Measurements from ENCODE around the gene DYRK1A. TPM values are rescaled to one million over a fixed set of nuclear protein-coding genes. Genes with fewer than 3 reads are reported as not detected.

DYRK1A gene
- total RNA-seq, 1 donor from 2014 or later = 68.1 TPM

GRCh38 chr21:37368541-37369279, 2.1 kb downstream of the DYRK1A start:
- Mint-ChIP-seq H3K27ac (peak overlapping the region; percentile 83), H3K4me1 (ENCODE audit: low read depth) (peaks cover 64% of the 10 kb centered on the region), H3K27me3 (ENCODE audit: insufficient read depth) (peaks cover 2% of the 10 kb centered on the region), H3K4me3 (peak overlapping the region; percentile 91), H3K36me3 (ENCODE audit: low read depth) (peaks cover 8% of the 10 kb centered on the region), H3K9me3 (no peaks in the 10 kb centered on the region)
- intact Hi-C loops (cut with micrococcal nuclease) = loop anchor here (5.0 kb wide), 3 partner anchors 381 to 1211 kb away; partner anchors contain the start of gene DOP1B
- DNase-seq (ENCODE audit: low spot score) = no peak

- H3K27me3 Mint-ChIP-seq (ENCODE audit: insufficient read depth) = peaks cover 2% of the 10 kb centered on the region
- no peaks in the 10 kb centered on the region for H3K9me3 Mint-ChIP-seq
- H3K4me1 Mint-ChIP-seq (ENCODE audit: low read depth) = peaks cover 69% of the 10 kb centered on the region
- H3K27ac Mint-ChIP-seq = peak overlapping the region; percentile 83
- DNase-seq (ENCODE audit: low spot score) = no peak
- peak overlapping the region; percentile 91 for H3K4me3 Mint-ChIP-seq
- peaks cover 8% of the 10 kb centered on the region for H3K36me3 Mint-ChIP-seq (ENCODE audit: low read depth)
- intact Hi-C loops (cut with micrococcal nuclease) = loop anchor here (5.0 kb wide), 3 partner anchors 382 to 1212 kb away; partner anchors contain the start of gene DOP1B
Observed at GRCh38 chr21:37369307-37369854, 2.8 kb downstream of the DYRK1A start.

- Mint-ChIP-seq H3K36me3 (ENCODE audit: low read depth) (peaks cover 8% of the 10 kb centered on the region), H3K4me3 (peak overlapping the region; percentile 91), H3K27me3 (ENCODE audit: insufficient read depth) (peaks cover 2% of the 10 kb centered on the region), H3K9me3 (no peaks in the 10 kb centered on the region), H3K4me1 (ENCODE audit: low read depth) (peaks cover 70% of the 10 kb centered on the region), H3K27ac (peak overlapping the region; percentile 74)
- DNase-seq (ENCODE audit: low spot score) = no peak
- intact Hi-C loops (cut with micrococcal nuclease) = loop anchor here (1.0 kb wide), 4 partner anchors 9 to 193 kb away; no protein-coding TSS in a partner anchor
Observed at GRCh38 chr21:37370152-37371040, 3.8 kb downstream of the DYRK1A start.

GRCh38 chr21:37371041-37371397, 4.4 kb downstream of the DYRK1A start:
- no peaks in the 10 kb centered on the region for H3K9me3 Mint-ChIP-seq
- peak overlapping the region; percentile 91 for H3K4me3 Mint-ChIP-seq
- H3K27me3 Mint-ChIP-seq (ENCODE audit: insufficient read depth) = peaks cover 2% of the 10 kb centered on the region
- intact Hi-C loops (cut with micrococcal nuclease) = no loop called here
- H3K4me1 Mint-ChIP-seq (ENCODE audit: low read depth) = peaks cover 73% of the 10 kb centered on the region
- no peak for DNase-seq (ENCODE audit: low spot score)
- peaks cover 8% of the 10 kb centered on the region for H3K36me3 Mint-ChIP-seq (ENCODE audit: low read depth)
- peak overlapping the region; percentile 74 for H3K27ac Mint-ChIP-seq

GRCh38 chr21:37372127-37372731, 5.7 kb downstream of the DYRK1A start:
- no peak overlapping the region for H3K27ac Mint-ChIP-seq
- peaks cover 75% of the 10 kb centered on the region for H3K4me1 Mint-ChIP-seq (ENCODE audit: low read depth)
- H3K36me3 Mint-ChIP-seq (ENCODE audit: low read depth) = peaks cover 8% of the 10 kb centered on the region
- DNase-seq (ENCODE audit: low spot score) = no peak
- no peaks in the 10 kb centered on the region for H3K27me3 Mint-ChIP-seq (ENCODE audit: insufficient read depth)
- intact Hi-C loops (cut with micrococcal nuclease) = no loop called here
- H3K9me3 Mint-ChIP-seq = no peaks in the 10 kb centered on the region
- H3K4me3 Mint-ChIP-seq = no peak overlapping the region

- H3K4me3 Mint-ChIP-seq = no peak overlapping the region
- H3K27ac Mint-ChIP-seq = peak overlapping the region; percentile 25
- no peak for DNase-seq (ENCODE audit: low spot score)
Observed at GRCh38 chr21:37372951-37373350, 6.4 kb downstream of the DYRK1A start.

GRCh38 chr21:37373539-37373938, 7.0 kb downstream of the DYRK1A start:
- intact Hi-C loops (cut with micrococcal nuclease) = no loop called here
- H3K27me3 Mint-ChIP-seq (ENCODE audit: insufficient read depth) = no peaks in the 10 kb centered on the region
- DNase-seq (ENCODE audit: low spot score) = no peak
- H3K27ac Mint-ChIP-seq = peak overlapping the region; percentile 6
- H3K4me3 Mint-ChIP-seq = no peak overlapping the region
- H3K36me3 Mint-ChIP-seq (ENCODE audit: low read depth) = peaks cover 8% of the 10 kb centered on the region
- peaks cover 82% of the 10 kb centered on the region for H3K4me1 Mint-ChIP-seq (ENCODE audit: low read depth)
- H3K9me3 Mint-ChIP-seq = no peaks in the 10 kb centered on the region

More at GRCh38 chr21:37372951-37373350, 6.4 kb downstream of the DYRK1A start:
- Mint-ChIP-seq H3K4me1 (ENCODE audit: low read depth) (peaks cover 82% of the 10 kb centered on the region), H3K9me3 (no peaks in the 10 kb centered on the region), H3K36me3 (ENCODE audit: low read depth) (peaks cover 8% of the 10 kb centered on the region), H3K27me3 (ENCODE audit: insufficient read depth) (no peaks in the 10 kb centered on the region)
- intact Hi-C loops (cut with micrococcal nuclease) = no loop called here

- intact Hi-C loops (cut with micrococcal nuclease) = no loop called here
- peaks cover 82% of the 10 kb centered on the region for H3K4me1 Mint-ChIP-seq (ENCODE audit: low read depth)
- no peak for DNase-seq (ENCODE audit: low spot score)
- no peaks in the 10 kb centered on the region for H3K27me3 Mint-ChIP-seq (ENCODE audit: insufficient read depth)
- peaks cover 8% of the 10 kb centered on the region for H3K36me3 Mint-ChIP-seq (ENCODE audit: low read depth)
- peak overlapping the region; percentile 30 for H3K27ac Mint-ChIP-seq
- H3K9me3 Mint-ChIP-seq = no peaks in the 10 kb centered on the region
- H3K4me3 Mint-ChIP-seq = no peak overlapping the region
Observed at GRCh38 chr21:37374027-37374426, 7.5 kb downstream of the DYRK1A start.

GRCh38 chr21:37375866-37376574, 9.4 kb downstream of the DYRK1A start:
- Mint-ChIP-seq H3K36me3 (ENCODE audit: low read depth) (peaks cover 9% of the 10 kb centered on the region), H3K27ac (no peak overlapping the region)
- intact Hi-C loops (cut with micrococcal nuclease) = no loop called here

GRCh38 chr21:37378700-37379139, 12.1 kb downstream of the DYRK1A start:
- peaks cover 9% of the 10 kb centered on the region for H3K36me3 Mint-ChIP-seq (ENCODE audit: low read depth)
- no peak overlapping the region for H3K27ac Mint-ChIP-seq
- H3K9me3 Mint-ChIP-seq = no peaks in the 10 kb centered on the region
- H3K4me1 Mint-ChIP-seq (ENCODE audit: low read depth) = peaks cover 72% of the 10 kb centered on the region
- no peak for DNase-seq (ENCODE audit: low spot score)
- intact Hi-C loops (cut with micrococcal nuclease) = loop anchor here (1.0 kb wide), 1 partner anchor 8 kb away; no protein-coding TSS in a partner anchor
- no peaks in the 10 kb centered on the region for H3K27me3 Mint-ChIP-seq (ENCODE audit: insufficient read depth)
- H3K4me3 Mint-ChIP-seq = peak overlapping the region; percentile 2

More at GRCh38 chr21:37375866-37376574, 9.4 kb downstream of the DYRK1A start:
- no peak for DNase-seq (ENCODE audit: low spot score)
- no peaks in the 10 kb centered on the region for H3K27me3 Mint-ChIP-seq (ENCODE audit: insufficient read depth)
- H3K4me1 Mint-ChIP-seq (ENCODE audit: low read depth) = peaks cover 81% of the 10 kb centered on the region
- no peak overlapping the region for H3K4me3 Mint-ChIP-seq
- H3K9me3 Mint-ChIP-seq = no peaks in the 10 kb centered on the region

GRCh38 chr21:37380349-37381323, 14.1 kb downstream of the DYRK1A start:
- Mint-ChIP-seq H3K27ac (peak overlapping the region; percentile 33), H3K27me3 (ENCODE audit: insufficient read depth) (no peaks in the 10 kb centered on the region), H3K9me3 (no peaks in the 10 kb centered on the region), H3K4me1 (ENCODE audit: low read depth) (peaks cover 75% of the 10 kb centered on the region), H3K4me3 (no peak overlapping the region), H3K36me3 (ENCODE audit: low read depth) (peaks cover 9% of the 10 kb centered on the region)
- intact Hi-C loops (cut with micrococcal nuclease) = no loop called here
- DNase-seq (ENCODE audit: low spot score) = no peak
